MM.1S (cell line): ENCODE measurements around the gene AQP5.

ENCODE experiments used
- EZH2phosphoT487 ChIP-seq: fragments of 300-600 bp; sonication (generic); IDR thresholded peaks from 2 replicates; pipeline ENCODE4 v1.6.1; 2018; ENCODE audit warnings: antibody characterized with exemption, low read length
- TF ChIP-seq, protein P1 (sequence below): fragments of 300-600 bp; sonication (generic); IDR thresholded peaks from 2 replicates; pipeline ENCODE4 v1.5.1; 2016; ENCODE audit warnings: antibody characterized with exemption, low read length, mixed read lengths

DNA sequence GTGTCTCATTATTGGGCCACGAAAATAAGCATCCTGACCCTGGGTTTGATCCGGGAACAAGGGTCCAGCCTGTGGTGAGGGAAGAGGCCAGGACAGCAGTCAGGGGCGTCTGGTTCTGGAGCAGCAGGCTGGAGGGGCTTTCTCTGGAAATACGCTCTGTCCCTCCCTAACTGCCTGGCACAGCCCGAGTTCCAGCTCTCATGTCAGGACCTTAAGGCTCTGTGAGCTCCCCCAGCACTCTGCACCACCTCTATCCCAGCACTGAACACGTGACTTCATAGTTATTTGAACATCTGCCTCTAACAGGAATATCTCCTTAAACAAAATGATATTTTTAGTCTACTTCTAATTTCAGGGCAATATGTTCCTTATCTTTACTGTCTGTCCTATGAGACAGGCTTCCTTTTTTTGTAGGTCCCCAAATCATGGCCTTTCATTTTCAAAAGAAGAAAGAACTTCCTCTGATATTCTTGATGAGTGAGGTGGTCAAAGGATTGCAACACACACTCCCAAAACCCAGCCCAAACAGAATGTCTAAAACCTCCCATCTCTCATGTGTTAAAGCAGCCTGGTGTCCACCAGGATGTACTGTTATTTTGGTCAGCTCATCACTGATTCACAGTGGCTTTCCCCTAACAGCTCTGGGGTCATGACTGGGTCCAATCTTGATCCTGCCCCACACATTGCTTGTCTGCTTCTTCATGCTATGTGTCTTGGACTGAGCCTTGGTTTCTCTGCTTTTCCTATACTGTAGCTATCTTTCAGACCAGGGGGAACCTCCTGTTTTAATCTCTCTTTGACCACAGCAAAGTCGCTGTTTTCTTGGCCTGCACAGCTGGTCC lies 20.8 kb downstream of the AQP5 start:
- TF ChIP-seq, protein P1, sequence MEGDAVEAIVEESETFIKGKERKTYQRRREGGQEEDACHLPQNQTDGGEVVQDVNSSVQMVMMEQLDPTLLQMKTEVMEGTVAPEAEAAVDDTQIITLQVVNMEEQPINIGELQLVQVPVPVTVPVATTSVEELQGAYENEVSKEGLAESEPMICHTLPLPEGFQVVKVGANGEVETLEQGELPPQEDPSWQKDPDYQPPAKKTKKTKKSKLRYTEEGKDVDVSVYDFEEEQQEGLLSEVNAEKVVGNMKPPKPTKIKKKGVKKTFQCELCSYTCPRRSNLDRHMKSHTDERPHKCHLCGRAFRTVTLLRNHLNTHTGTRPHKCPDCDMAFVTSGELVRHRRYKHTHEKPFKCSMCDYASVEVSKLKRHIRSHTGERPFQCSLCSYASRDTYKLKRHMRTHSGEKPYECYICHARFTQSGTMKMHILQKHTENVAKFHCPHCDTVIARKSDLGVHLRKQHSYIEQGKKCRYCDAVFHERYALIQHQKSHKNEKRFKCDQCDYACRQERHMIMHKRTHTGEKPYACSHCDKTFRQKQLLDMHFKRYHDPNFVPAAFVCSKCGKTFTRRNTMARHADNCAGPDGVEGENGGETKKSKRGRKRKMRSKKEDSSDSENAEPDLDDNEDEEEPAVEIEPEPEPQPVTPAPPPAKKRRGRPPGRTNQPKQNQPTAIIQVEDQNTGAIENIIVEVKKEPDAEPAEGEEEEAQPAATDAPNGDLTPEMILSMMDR = no peak
- no peak for TF ChIP-seq EZH2phosphoT487
